Measurements from ENCODE around the gene RSPH10B.
A peak's percentile ranks its signal among the peaks of the same experiment; 100 is the strongest.
"Not testable (repeated sequence)": the region's sequence is repeated elsewhere in the genome, so short reads cannot be mapped to it uniquely, and the experiment has no call there.

RSPH10B gene

GRCh38 chr7:5970347-5970911 is at the start of gene RSPH10B:
Gene RSPH10B, minus strand, starts transcription at chr7:5970689. Its CDS starts 3,573 bp downstream, at chr7:5967116.
- FAIRE-seq; DNase-seq (ENCODE audit: insufficient read length, low spot score): not testable (repeated sequence)

- DNase-seq (ENCODE audit: insufficient read length, low spot score) (no peak), FAIRE-seq (no peak)
- no peak for TF ChIP-seq CTCF (IDR thresholded peaks at IDR 0.05; ENCODE audit: insufficient read depth, missing control alignments)
Observed at GRCh38 chr7:6016653-6016966, 46.1 kb upstream of the RSPH10B start.

GRCh38 chr7:6015917-6016652 is 45.6 kb upstream of the RSPH10B start:
- FAIRE-seq: no peak
- no peak for TF ChIP-seq CTCF (IDR thresholded peaks at IDR 0.05; ENCODE audit: insufficient read depth, missing control alignments)

GRCh38 chr7:6012355-6013104 is 42.0 kb upstream of the RSPH10B start:
- FAIRE-seq (no peak), DNase-seq (ENCODE audit: insufficient read length, low spot score) (no peak)
- no peak for TF ChIP-seq CTCF (IDR thresholded peaks at IDR 0.05; ENCODE audit: insufficient read depth, missing control alignments)

More at GRCh38 chr7:6015917-6016652, 45.6 kb upstream of the RSPH10B start:
- DNase-seq (ENCODE audit: insufficient read length, low spot score): no peak

- DNase-seq (ENCODE audit: insufficient read length, low spot score) (no peak), FAIRE-seq (no peak)
- no peak for TF ChIP-seq CTCF (IDR thresholded peaks at IDR 0.05; ENCODE audit: insufficient read depth, missing control alignments)
Observed at GRCh38 chr7:6011541-6011940, 41.1 kb upstream of the RSPH10B start.

- not testable (repeated sequence) for FAIRE-seq; DNase-seq (ENCODE audit: insufficient read length, low spot score)
Observed at GRCh38 chr7:6010370-6010769, 39.9 kb upstream of the RSPH10B start.

GRCh38 chr7:6008668-6009611 is 38.5 kb upstream of the RSPH10B start, which contains the start of the genes AIMP2 and PMS2:
Gene AIMP2, plus strand, starts transcription at chr7:6009272. Its CDS starts 92 bp downstream, at chr7:6009364.
Gene PMS2, minus strand, starts transcription at chr7:6009049. Its CDS starts 30 bp downstream, at chr7:6009019.
- FAIRE-seq (no peak), DNase-seq (ENCODE audit: insufficient read length, low spot score) (peak; percentile 80)
- no peak for TF ChIP-seq CTCF (IDR thresholded peaks at IDR 0.05; ENCODE audit: insufficient read depth, missing control alignments)

GRCh38 chr7:6007835-6008590 is 37.5 kb upstream of the RSPH10B start:
- DNase-seq (ENCODE audit: insufficient read length, low spot score); FAIRE-seq: not testable (repeated sequence)
